Measurements from ENCODE around the gene GLTP.

DNA sequence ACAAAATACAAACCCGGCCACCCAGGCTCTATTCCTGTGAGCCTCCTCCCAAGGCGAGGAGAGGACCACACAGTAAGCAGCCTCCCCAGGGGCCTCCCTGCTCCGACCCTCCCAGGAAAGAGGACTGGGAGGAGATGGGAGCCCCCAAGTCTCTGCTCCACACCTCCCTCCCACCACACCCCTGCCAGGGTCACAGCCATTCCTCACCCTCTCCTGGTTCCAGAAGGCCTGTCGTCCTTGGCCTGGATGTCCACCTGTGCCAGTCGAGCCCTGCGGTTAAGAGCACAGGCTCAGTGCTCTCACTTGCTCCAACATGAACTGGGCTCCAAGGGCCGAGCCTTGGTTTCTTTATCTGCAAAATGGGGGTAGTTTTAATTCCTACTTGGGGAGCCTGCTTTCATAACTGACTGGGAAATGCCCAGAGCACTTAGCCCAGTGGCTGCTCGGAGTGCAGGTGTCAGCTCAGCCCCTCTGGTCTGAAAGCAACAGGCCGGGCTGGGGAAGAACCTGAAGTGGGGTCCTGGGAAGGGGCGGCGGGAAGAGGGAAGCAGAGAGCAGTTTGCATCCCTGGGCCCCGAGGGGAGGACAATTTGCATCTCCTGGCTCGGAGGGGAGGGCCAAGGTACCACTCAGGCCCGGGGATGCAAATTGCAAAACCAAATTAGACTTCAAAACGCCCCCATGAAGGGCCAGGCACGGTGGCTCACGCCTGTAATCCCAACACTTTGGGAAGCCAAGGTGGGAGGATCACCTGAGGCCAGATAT is 43.3 kb upstream of the GLTP start:
- TF ChIP-seq, protein P1, sequence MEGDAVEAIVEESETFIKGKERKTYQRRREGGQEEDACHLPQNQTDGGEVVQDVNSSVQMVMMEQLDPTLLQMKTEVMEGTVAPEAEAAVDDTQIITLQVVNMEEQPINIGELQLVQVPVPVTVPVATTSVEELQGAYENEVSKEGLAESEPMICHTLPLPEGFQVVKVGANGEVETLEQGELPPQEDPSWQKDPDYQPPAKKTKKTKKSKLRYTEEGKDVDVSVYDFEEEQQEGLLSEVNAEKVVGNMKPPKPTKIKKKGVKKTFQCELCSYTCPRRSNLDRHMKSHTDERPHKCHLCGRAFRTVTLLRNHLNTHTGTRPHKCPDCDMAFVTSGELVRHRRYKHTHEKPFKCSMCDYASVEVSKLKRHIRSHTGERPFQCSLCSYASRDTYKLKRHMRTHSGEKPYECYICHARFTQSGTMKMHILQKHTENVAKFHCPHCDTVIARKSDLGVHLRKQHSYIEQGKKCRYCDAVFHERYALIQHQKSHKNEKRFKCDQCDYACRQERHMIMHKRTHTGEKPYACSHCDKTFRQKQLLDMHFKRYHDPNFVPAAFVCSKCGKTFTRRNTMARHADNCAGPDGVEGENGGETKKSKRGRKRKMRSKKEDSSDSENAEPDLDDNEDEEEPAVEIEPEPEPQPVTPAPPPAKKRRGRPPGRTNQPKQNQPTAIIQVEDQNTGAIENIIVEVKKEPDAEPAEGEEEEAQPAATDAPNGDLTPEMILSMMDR (IDR thresholded peaks at IDR 0.05; ENCODE audit: insufficient read depth, low read depth, low read length): no peak
- TF ChIP-seq EZH2 (IDR thresholded peaks at IDR 0.05; ENCODE audit: insufficient read depth, low read length): no peak
